ENCODE data around the gene DNM3. TPM values are rescaled to one million over a fixed set of nuclear protein-coding genes. Genes with fewer than 3 reads are reported as not detected.
A peak's percentile ranks its signal among the peaks of the same experiment; 100 is the strongest.

The DNM3 gene
- total RNA-seq, 1 donor from 2014 or later = 3.4 TPM

- DNase-seq (ENCODE audit: extremely low read depth, low read depth, low spot score) = peak; percentile 33
Observed at GRCh38 chr1:171913385-171913784, 72.1 kb downstream of the DNM3 start.

- DNase-seq (ENCODE audit: extremely low read depth, low read depth, low spot score) = no peak
Observed at GRCh38 chr1:171916315-171916771, 75.0 kb downstream of the DNM3 start.

DNA sequence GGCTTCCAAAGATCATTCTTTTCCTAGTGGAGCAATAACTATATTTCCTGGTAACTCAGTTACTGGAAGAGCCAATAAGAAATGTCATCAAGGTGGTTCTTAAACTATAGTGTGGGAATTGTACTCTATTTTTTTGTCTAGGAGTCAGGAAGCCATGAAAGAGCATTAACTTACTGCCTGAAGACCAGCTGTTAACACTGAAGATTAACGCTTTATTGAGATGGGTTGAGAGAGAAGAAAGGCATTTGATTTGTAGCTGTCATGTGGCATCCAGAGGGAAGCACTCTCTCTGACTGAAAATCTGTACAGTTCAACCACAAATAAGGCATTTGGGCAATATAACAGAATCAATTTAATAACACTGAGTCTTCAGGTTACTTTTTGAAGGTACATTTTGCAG lies 76.0 kb downstream of the DNM3 start:
- no peak for DNase-seq (ENCODE audit: extremely low read depth, low read depth, low spot score)

GRCh38 chr1:171919891-171920887 lies 78.9 kb downstream of the DNM3 start:
- no peak for DNase-seq (ENCODE audit: extremely low read depth, low read depth, low spot score)

DNA sequence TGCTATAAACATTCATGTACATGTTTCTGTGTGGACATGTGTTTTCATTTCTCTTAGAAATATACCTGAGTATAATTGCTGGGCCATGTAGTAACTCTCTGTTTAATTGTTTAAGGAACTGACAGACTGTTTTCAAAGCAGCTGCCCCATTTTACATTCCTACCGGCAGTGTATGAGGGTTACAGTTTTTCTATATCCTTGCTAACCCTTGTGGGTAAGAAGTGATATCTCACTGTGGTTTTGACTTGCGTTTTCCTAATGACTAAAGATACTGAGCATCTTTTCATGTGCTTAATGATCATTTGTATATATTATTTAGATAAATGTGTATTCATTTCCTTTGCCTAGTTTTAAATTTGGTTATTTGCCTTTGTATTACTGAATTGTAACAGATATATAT lies 81.7 kb downstream of the DNM3 start:
- no peak for DNase-seq (ENCODE audit: extremely low read depth, low read depth, low spot score)

- DNase-seq (ENCODE audit: extremely low read depth, low read depth, low spot score) = no peak
Observed at GRCh38 chr1:171929121-171929520, 87.8 kb downstream of the DNM3 start.

GRCh38 chr1:171931752-171932151 lies 90.5 kb downstream of the DNM3 start:
- DNase-seq (ENCODE audit: extremely low read depth, low read depth, low spot score) = no peak

GRCh38 chr1:171934664-171935063 lies 93.4 kb downstream of the DNM3 start:
- DNase-seq (ENCODE audit: extremely low read depth, low read depth, low spot score) = no peak

DNA sequence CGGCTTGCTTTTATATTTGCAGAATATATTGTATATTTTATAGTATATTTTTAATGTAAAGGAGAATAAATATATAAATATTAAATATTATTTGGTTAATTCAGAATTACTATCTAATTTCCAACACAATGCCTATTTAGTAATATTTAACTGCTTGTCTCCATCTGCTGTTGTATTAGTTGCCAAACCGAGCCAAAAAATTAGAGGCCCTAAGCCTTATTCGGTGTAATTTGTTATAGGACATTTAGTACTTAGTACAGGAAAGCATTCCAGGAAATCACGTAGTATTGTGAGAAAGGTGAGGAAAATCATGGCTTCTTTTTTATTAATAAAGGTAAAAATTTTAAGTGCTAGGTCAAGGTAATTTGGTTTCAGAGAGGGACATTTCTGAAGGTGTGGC lies 93.8 kb downstream of the DNM3 start:
- no peak for DNase-seq (ENCODE audit: extremely low read depth, low read depth, low spot score)

DNA sequence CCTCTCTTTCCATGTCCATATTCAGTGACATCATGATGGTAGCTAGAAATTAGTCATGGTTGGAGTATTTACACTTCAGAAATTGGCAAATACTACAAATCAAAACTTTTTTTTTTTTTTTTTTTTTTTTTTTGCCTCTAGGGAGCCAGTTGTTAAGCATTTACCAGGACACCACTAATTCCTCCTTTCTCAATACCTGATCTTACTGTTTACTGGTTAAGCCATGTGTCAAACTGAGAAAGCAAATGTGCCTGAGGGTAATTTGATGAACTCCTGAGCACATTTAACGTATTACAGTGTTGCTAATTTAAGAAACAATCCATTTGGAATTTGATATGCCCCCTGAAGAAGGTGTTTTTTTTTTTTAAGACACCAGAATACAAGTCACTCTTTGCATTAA lies 94.4 kb downstream of the DNM3 start:
- no peak for DNase-seq (ENCODE audit: extremely low read depth, low read depth, low spot score)

GRCh38 chr1:171937938-171938337 lies 96.6 kb downstream of the DNM3 start:
- DNase-seq (ENCODE audit: extremely low read depth, low read depth, low spot score) = no peak

DNA sequence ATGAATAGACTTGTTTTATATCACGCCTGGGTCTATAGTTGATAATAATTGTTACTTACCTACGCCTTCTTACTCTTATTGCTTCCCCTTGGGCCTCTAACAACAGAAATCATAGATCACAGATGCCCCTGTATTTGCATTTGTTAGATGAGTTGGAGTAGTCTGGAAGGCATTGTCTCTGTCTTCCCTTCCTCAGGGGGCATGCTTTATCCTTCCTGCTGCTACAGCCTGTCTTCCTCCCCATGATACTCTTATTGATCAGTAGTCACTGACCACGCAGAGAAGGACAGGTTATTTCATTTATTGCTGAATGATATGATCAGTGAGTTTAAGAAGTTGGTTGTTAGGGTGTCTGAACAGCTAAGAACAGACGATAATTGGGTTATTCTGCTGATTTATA lies 98.4 kb downstream of the DNM3 start:
- no peak for DNase-seq (ENCODE audit: extremely low read depth, low read depth, low spot score)

DNA sequence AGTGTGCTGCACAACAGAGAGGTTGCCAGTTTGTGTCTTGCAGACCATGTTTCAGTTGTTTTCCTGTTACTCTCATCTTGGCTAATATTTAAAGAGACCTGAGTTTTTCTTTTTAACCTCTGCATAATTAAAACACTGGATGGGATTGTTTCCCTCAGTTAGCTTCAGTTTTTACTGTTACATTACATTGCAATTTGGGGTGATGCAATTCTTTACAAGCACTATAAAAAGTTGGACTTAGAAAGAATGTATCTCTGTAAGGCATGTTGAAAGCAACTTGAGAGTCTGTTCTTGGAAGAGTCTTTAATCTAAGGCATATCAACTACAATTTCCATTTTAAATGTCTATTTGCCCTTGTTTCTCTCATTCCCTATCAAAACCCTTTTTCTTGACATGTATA lies 99.1 kb downstream of the DNM3 start:
- no peak for DNase-seq (ENCODE audit: extremely low read depth, low read depth, low spot score)

GRCh38 chr1:171941920-171942319 lies 100.6 kb downstream of the DNM3 start:
- DNase-seq (ENCODE audit: extremely low read depth, low read depth, low spot score) = no peak

DNA sequence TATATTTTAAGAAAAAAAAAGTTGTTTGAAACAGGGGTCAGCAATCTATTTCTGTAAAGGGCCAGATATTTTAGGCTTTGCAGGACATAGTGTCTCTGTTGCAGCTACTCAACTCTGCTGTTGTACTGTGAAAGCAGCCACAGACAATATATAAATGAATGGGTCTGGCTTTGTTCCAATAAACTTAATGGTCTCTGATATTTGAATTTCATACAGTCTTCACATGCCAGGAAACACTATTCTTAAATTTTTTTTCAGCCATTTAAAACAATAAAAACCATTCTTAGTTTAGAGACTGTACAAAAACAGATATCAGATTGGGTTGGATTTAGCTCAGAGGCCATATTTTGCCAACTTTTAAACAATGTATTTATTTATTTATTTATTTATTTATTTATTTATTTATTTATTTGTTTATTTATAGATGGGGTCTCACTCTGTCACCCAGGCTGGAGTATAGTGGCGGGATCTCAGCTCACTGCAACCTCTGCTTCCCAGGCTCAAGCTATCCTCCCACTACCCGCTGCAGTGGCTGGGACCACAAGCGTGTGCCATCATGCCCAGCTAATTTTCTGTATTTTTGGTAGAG lies 102.8 kb downstream of the DNM3 start:
- no peak for DNase-seq (ENCODE audit: extremely low read depth, low read depth, low spot score)

- no peak for DNase-seq (ENCODE audit: extremely low read depth, low read depth, low spot score)
Observed at GRCh38 chr1:171948511-171948910, 107.2 kb downstream of the DNM3 start.

DNA sequence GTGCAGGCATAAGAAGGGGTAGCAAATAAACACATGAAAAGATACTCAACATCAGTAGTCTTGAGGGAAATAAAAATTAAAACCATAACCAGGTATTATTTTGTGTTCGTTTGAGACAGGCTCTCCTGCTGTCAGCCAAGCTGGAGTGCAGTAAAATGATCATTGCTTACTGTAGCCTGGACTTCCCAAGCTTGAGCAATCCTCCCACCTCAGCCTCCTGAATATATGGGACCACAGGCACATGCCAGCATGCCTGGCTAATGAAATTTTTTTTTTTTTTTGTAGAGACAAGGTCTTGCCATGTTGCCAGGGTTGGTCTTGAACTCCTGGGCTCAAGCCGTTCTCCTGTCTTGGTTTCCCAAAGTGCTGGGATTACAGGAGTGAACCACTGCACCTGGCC lies 108.0 kb downstream of the DNM3 start:
- DNase-seq (ENCODE audit: extremely low read depth, low read depth, low spot score) = no peak

GRCh38 chr1:171953835-171954234 lies 112.5 kb downstream of the DNM3 start:
- no peak for DNase-seq (ENCODE audit: extremely low read depth, low read depth, low spot score)

DNA sequence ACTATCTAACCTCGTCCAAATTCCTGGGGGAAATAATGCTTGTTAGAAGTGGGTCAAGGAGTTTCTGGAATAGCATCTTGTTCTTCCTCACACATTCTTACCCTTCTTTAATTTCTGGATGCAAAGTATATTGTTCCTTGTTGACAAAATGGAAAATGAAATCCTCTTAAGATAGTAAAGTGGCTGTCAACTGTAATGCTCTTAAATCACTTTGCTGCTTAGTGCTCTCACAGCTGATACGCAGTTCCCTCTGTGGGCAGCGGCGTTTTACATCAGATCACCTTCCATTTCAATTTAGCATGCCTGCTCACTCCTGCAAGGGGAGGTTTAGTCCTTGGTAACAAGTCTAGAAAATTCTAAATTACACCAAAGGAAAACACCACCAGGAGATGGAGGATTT lies 113.1 kb downstream of the DNM3 start:
- no peak for DNase-seq (ENCODE audit: extremely low read depth, low read depth, low spot score)

DNA sequence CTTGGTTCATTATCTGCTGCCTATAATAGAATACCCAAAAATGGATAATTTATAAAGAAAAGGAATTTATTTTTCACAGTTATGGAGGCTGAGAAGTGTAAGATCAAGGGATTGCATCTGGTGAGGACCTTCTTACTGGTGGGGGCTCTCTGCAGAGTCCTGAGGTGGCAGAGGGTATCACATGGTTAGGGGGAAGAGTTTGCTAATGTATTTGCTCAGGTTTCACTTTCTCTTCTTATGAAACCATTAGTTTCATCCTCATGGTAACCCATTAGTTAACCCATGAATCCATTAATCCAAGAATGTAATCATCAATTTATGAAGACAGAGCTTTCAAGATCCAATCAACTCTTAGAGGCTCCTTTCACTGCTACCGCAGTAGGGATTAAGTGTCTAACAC lies 120.6 kb downstream of the DNM3 start:
- no peak for DNase-seq (ENCODE audit: extremely low read depth, low read depth, low spot score)

GRCh38 chr1:171963762-171964161 lies 122.5 kb downstream of the DNM3 start:
- DNase-seq (ENCODE audit: extremely low read depth, low read depth, low spot score) = no peak

- DNase-seq (ENCODE audit: extremely low read depth, low read depth, low spot score) = no peak
Observed at GRCh38 chr1:171965777-171966176, 124.5 kb downstream of the DNM3 start.

All from glomerular endothelial cell (primary cell).